ENCODE measurements around the gene CEP170B.
"Not testable (repeated sequence)": the region's sequence is repeated elsewhere in the genome, so short reads cannot be mapped to it uniquely, and the experiment has no call there.

Gene CEP170B

DNA sequence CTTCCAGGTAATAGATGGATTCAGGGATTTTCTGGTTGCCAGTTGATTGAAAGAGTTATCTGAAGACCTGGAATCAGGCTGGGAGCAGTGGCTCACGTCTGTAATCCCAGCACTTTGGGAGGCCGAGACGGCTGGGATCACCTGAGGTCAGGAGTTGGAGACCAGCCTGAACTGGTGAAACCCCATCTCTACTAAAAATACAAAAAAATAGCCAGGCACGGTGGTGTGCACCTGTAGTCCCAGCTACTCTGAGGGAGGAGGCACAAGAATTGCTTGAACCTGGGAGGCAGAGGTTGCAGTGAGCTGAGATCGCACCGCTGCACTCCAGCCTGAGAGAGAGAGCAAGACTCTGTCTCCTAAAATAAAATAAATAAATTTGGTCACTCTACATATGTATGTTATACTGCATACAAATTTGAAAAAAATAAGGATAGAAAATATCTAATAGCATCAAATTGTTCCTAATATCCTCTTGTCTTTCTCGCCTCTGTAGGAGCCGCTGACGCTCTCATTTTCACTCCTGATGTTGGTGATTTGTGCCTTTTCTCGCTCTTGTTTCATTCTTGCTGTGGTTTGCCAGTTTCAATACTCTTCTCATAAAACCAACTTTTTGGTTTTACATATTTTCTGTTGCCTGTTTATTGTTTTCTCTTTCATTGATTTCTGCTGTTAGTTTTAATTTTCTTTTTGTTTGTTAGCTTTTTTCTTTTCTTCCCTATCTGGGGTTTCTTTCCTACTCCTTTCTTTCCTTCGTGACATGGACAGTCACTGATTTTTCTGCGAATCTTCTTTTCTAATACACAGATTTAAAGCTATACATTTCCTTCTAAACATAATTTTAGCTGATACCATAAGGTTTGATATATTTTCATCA lies 35.8 kb downstream of the CEP170B start:
- no peak overlapping the region for H3K27ac ChIP-seq (ENCODE audit: low read length)
- peaks cover 0 to under 1% of the 10 kb centered on the region in 2 donors for H3K4me1 ChIP-seq (ENCODE audit: control insufficient read depth in 1 of 2, insufficient read depth in 2 of 2, low read length in 2 of 2)
- H3K27me3 ChIP-seq (ENCODE audit: low read depth, low read length): no peaks in the 10 kb centered on the region
- H3K9me3 ChIP-seq (ENCODE audit: control insufficient read depth in 1 of 2, low read length in 2 of 2): no peaks in the 10 kb centered on the region
- H3K4me3 ChIP-seq (ENCODE audit: low read depth in 1 of 2, low read length in 2 of 2): no peak overlapping the region
- H3K36me3 ChIP-seq (ENCODE audit: control insufficient read depth in 1 of 2, insufficient read depth in 2 of 2, low read length in 2 of 2): no peaks in the 10 kb centered on the region

DNA sequence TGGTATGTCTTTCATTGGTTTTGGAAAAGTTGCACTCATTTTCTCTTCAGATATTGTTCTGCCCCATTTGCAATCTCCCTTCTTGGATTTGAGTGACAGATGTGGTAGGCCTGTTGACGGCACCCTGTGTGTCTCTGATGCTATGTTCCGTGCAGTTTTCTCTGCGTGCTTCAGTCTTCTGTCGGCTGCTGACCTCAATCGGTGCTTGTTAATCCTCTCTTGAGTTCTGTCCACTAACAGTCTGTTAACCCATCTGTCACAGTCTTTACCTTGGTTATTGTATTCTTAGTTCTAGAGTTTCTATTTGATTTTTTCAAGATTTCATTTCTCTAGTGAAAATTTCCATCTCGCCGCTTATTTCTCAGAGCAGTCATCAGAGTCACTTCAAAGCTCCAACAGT lies 38.9 kb downstream of the CEP170B start:
- Histone ChIP-seq H3K27ac (ENCODE audit: low read length) (no peak overlapping the region), H3K4me3 (ENCODE audit: low read depth in 1 of 2, low read length in 2 of 2) (no peak overlapping the region), H3K27me3 (ENCODE audit: low read depth, low read length) (no peaks in the 10 kb centered on the region), H3K4me1 (ENCODE audit: control insufficient read depth in 1 of 2, insufficient read depth in 2 of 2, low read length in 2 of 2) (no peaks in the 10 kb centered on the region), H3K36me3 (ENCODE audit: control insufficient read depth in 1 of 2, insufficient read depth in 2 of 2, low read length in 2 of 2) (no peaks in the 10 kb centered on the region), H3K9me3 (ENCODE audit: control insufficient read depth in 1 of 2, low read length in 2 of 2) (no peaks in the 10 kb centered on the region)

DNA sequence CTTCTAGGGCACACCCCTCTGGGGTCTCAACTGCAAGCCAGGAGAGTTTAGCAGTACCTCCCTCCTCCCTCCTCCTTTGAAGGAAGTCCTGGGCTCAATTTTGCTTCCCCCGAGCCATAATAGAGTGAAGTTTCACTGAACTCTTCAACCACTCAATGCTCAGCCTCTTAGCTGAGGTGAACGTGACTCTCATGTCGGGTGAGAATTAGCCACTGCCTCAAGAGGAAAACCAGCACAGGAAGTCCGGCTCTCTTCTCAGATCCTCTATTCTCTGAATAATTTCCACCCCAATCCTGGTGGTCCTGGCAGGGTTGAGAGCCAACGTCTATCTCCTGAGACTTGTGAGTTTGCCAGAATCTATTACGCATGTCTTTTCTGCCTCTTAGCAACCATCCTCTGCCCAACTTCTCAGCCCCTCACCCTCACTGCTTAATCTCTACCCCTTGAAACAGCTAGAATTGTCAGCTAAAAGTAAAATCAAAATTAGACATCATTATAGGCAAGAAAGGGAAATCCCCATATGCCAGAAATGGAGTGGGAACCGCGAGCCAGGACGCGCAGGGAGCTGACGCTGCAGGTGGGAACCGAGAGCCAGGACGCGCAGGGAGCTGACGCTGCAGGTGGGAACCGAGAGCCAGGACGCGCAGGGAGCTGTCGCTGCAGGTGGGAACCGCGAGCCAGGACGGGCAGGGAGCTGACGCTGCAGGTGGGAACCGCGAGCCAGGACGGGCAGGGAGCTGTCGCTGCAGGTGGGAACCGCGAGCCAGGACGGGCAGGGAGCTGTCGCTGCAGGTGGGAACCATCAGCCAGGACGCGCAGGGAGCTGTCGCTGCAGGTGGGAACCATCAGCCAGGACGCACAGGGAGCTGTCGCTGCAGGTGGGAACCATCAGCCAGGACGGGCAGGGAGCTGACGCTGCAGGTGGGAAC lies 39.8 kb downstream of the CEP170B start:
- not testable (repeated sequence) for H3K9me3 ChIP-seq (ENCODE audit: control insufficient read depth in 1 of 2, low read length in 2 of 2); H3K4me3 ChIP-seq (ENCODE audit: low read depth in 1 of 2, low read length in 2 of 2); H3K36me3 ChIP-seq (ENCODE audit: control insufficient read depth in 1 of 2, insufficient read depth in 2 of 2, low read length in 2 of 2); H3K4me1 ChIP-seq (ENCODE audit: control insufficient read depth in 1 of 2, insufficient read depth in 2 of 2, low read length in 2 of 2); H3K27me3 ChIP-seq (ENCODE audit: low read depth, low read length); H3K27ac ChIP-seq (ENCODE audit: low read length)

DNA sequence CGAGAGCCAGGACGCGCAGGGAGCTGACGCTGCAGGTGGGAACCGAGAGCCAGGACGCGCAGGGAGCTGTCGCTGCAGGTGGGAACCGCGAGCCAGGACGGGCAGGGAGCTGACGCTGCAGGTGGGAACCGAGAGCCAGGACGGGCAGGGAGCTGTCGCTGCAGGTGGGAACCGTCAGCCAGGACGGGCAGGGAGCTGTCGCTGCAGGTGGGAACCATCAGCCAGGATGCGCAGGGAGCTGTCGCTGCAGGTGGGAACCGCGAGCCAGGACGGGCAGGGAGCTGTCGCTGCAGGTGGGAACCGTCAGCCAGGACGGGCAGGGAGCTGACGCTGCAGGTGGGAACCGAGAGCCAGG lies 40.5 kb downstream of the CEP170B start:
- not testable (repeated sequence) for H3K27ac ChIP-seq (ENCODE audit: low read length); H3K9me3 ChIP-seq (ENCODE audit: control insufficient read depth in 1 of 2, low read length in 2 of 2); H3K27me3 ChIP-seq (ENCODE audit: low read depth, low read length); H3K4me3 ChIP-seq (ENCODE audit: low read depth in 1 of 2, low read length in 2 of 2); H3K4me1 ChIP-seq (ENCODE audit: control insufficient read depth in 1 of 2, insufficient read depth in 2 of 2, low read length in 2 of 2); H3K36me3 ChIP-seq (ENCODE audit: control insufficient read depth in 1 of 2, insufficient read depth in 2 of 2, low read length in 2 of 2)

DNA sequence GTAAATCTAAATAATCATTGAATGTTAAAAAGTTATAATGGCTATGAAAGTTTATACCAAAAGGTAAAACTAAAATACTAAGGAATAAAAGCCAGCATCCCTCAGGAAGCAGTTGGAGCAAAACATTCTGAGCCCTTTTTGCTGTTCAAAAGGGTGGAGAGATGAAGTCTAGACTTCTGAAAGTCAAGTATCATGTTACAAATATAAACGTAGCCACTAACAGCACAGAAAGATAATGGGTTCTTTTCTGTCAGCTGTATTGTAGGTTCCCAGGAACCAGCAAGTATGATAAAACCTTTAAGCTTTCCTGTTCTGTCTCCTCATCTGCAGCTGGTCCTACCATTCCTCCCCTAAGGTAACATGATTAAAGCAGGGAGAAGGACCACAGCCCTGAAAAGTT lies 43.2 kb downstream of the CEP170B start:
- Histone ChIP-seq H3K36me3 (ENCODE audit: control insufficient read depth in 1 of 2, insufficient read depth in 2 of 2, low read length in 2 of 2) (no peaks in the 10 kb centered on the region), H3K4me1 (ENCODE audit: control insufficient read depth in 1 of 2, insufficient read depth in 2 of 2, low read length in 2 of 2) (no peaks in the 10 kb centered on the region), H3K27ac (ENCODE audit: low read length) (no peak overlapping the region), H3K9me3 (ENCODE audit: control insufficient read depth in 1 of 2, low read length in 2 of 2) (peaks cover 0 to 8% of the 10 kb centered on the region in 2 donors), H3K4me3 (ENCODE audit: low read depth in 1 of 2, low read length in 2 of 2) (no peak overlapping the region), H3K27me3 (ENCODE audit: low read depth, low read length) (no peaks in the 10 kb centered on the region)

DNA sequence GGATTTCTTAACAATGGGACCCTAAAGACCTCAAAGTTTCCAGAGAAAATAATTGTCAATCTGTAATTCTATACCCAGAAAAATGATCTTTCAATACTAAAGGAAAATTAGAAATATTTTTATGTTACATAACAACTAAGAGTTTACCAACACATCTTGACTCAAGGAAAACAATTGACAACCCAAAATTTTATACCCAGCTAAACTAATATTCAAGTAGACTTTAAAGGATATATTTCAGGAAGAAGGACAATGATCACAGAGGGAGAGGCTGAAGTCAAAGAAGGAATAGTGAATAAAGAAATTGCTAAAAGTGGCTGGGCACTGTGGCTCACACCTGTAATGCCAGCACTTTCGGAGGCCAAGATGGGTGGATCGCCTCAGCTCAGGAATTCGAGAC lies 47.0 kb downstream of the CEP170B start:
- Histone ChIP-seq H3K4me3 (ENCODE audit: low read depth in 1 of 2, low read length in 2 of 2) (no peak overlapping the region), H3K36me3 (ENCODE audit: control insufficient read depth in 1 of 2, insufficient read depth in 2 of 2, low read length in 2 of 2) (no peaks in the 10 kb centered on the region), H3K9me3 (ENCODE audit: control insufficient read depth in 1 of 2, low read length in 2 of 2) (peaks cover 0 to 8% of the 10 kb centered on the region in 2 donors), H3K27me3 (ENCODE audit: low read depth, low read length) (no peaks in the 10 kb centered on the region), H3K27ac (ENCODE audit: low read length) (no peak overlapping the region), H3K4me1 (ENCODE audit: control insufficient read depth in 1 of 2, insufficient read depth in 2 of 2, low read length in 2 of 2) (no peaks in the 10 kb centered on the region)

DNA sequence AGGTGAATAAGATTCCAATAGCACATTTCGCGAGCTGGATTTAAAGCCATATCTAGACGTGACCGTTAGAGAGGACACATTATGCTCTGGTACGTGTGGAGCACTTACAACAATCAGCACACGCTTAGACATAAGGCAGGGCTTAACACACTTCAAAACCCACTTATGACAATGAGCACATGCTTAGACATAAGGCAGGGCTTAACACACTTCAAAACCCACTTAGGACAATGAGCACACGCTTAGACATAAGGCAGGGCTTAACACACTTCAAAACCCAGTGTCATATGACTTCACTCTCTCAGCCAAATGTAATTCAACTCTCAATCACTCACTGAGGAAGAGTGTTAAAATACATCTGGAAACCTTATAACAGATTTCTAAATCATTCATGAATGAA lies 48.4 kb downstream of the CEP170B start:
- Histone ChIP-seq H3K9me3 (ENCODE audit: control insufficient read depth in 1 of 2, low read length in 2 of 2) (peaks cover 0 to 8% of the 10 kb centered on the region in 2 donors), H3K4me1 (ENCODE audit: control insufficient read depth in 1 of 2, insufficient read depth in 2 of 2, low read length in 2 of 2) (no peaks in the 10 kb centered on the region), H3K4me3 (ENCODE audit: low read depth in 1 of 2, low read length in 2 of 2) (no peak overlapping the region), H3K36me3 (ENCODE audit: control insufficient read depth in 1 of 2, insufficient read depth in 2 of 2, low read length in 2 of 2) (no peaks in the 10 kb centered on the region), H3K27me3 (ENCODE audit: low read depth, low read length) (no peaks in the 10 kb centered on the region), H3K27ac (ENCODE audit: low read length) (no peak overlapping the region)

DNA sequence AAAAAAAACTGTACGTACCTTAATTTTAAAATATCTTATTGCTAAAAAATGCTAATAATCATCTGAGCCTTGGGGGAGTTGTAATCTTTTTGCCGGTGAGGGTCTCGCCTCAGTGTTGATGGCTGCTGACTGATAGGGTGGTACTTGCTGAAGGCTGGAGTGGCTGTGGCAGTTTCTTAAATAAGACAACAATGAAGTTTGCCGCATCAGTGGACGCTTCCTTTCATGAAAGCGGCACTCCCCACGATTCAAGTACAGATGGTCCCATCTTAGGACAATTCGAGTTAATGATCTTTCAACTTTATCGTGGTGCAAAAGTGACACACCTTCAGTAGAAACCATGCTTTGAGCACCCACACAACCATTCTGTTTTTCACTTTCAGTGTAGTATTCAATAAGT lies 52.0 kb downstream of the CEP170B start:
- Histone ChIP-seq H3K4me1 (ENCODE audit: control insufficient read depth in 1 of 2, insufficient read depth in 2 of 2, low read length in 2 of 2) (no peaks in the 10 kb centered on the region), H3K4me3 (ENCODE audit: low read depth in 1 of 2, low read length in 2 of 2) (no peak overlapping the region), H3K9me3 (ENCODE audit: control insufficient read depth in 1 of 2, low read length in 2 of 2) (peaks cover 0 to 3% of the 10 kb centered on the region in 2 donors), H3K36me3 (ENCODE audit: control insufficient read depth in 1 of 2, insufficient read depth in 2 of 2, low read length in 2 of 2) (no peaks in the 10 kb centered on the region), H3K27me3 (ENCODE audit: low read depth, low read length) (no peaks in the 10 kb centered on the region), H3K27ac (ENCODE audit: low read length) (no peak overlapping the region)

DNA sequence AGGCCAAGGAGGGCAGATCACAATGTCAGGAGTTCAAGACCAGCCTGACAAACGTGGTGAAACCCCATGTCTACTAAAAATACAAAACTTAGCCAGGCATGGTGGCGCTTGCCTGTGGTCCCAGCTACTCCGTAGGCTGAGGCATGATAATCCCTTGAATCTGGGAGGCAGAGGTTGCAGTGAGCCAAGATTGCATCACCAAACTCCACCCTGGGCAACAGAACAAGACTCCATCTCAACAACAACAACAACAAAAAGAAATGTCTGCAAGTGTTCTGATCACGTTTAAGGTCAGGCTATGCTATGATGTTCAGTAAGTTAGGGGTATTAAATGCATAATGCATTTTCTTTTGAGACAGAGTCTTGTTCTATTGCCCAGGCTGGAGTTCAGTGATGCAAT lies 52.9 kb downstream of the CEP170B start:
- Histone ChIP-seq H3K4me3 (ENCODE audit: low read depth in 1 of 2, low read length in 2 of 2) (no peak overlapping the region), H3K27me3 (ENCODE audit: low read depth, low read length) (no peaks in the 10 kb centered on the region), H3K27ac (ENCODE audit: low read length) (no peak overlapping the region)

DNA sequence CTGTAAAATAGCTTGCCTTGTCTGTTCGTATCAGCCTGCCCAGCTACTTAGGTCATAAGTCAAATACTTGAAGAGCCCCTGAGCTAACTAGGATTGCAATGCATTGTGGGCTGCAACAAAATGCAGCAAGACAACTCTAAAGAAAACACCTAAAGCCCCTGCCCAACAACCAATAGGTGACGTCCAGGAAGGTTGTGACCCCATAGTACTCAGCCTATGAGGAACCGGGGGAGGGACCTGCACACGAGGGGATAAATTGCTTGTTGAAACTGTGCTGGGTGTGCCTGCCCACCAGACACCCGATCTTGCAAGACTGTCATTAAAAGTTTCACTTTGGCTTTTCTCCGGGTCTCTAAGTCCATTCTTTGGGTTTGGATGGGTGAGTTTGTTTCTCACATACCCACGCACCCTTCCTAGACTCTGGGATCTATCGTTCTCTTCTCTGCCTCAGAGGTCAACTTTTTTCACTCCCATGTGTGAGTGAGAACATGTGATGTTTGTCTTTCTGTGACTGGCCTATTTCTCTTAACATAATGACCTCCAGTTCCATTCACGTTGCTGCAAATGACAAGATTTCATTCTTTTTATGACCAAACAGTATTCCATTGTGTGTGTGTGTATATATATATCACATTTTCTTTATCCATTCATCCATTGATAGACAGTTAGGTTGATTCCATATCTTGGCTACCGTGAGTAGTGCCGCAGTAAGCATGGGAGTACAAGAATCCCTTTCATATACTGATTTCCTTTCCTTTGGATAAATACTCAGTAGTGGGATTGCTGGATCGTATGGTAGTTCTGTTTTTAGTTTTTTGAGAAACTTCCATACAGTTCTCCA lies 54.3 kb downstream of the CEP170B start:
- not testable (repeated sequence) for H3K4me3 ChIP-seq (ENCODE audit: low read depth in 1 of 2, low read length in 2 of 2); H3K27ac ChIP-seq (ENCODE audit: low read length); H3K36me3 ChIP-seq (ENCODE audit: control insufficient read depth in 1 of 2, insufficient read depth in 2 of 2, low read length in 2 of 2); H3K4me1 ChIP-seq (ENCODE audit: control insufficient read depth in 1 of 2, insufficient read depth in 2 of 2, low read length in 2 of 2); H3K9me3 ChIP-seq (ENCODE audit: control insufficient read depth in 1 of 2, low read length in 2 of 2); H3K27me3 ChIP-seq (ENCODE audit: low read depth, low read length)

More for the DNA sequence above, 52.9 kb downstream of the CEP170B start:
- Histone ChIP-seq H3K9me3 (ENCODE audit: control insufficient read depth in 1 of 2, low read length in 2 of 2) (no peaks in the 10 kb centered on the region), H3K4me1 (ENCODE audit: control insufficient read depth in 1 of 2, insufficient read depth in 2 of 2, low read length in 2 of 2) (no peaks in the 10 kb centered on the region), H3K36me3 (ENCODE audit: control insufficient read depth in 1 of 2, insufficient read depth in 2 of 2, low read length in 2 of 2) (no peaks in the 10 kb centered on the region)

DNA sequence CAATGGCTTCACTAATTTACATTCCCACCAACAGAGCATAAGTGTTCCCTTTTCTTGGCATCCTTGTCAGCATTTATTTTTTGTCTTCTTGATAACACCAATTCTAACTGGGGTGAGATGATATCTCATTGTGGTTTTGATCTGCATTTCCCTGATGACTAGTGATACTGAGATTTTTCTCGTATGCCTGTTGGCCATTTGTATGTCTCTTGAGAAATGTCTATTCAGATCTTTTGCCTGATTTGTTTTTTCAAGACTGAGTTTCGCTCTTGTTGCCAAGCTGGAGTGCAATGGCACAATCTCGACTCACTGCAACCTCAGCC lies 54.9 kb downstream of the CEP170B start:
- no peaks in the 10 kb centered on the region for H3K36me3 ChIP-seq (ENCODE audit: control insufficient read depth in 1 of 2, insufficient read depth in 2 of 2, low read length in 2 of 2)
- peaks cover 0 to 5% of the 10 kb centered on the region in 2 donors for H3K9me3 ChIP-seq (ENCODE audit: control insufficient read depth in 1 of 2, low read length in 2 of 2)
- no peaks in the 10 kb centered on the region for H3K4me1 ChIP-seq (ENCODE audit: control insufficient read depth in 1 of 2, insufficient read depth in 2 of 2, low read length in 2 of 2)
- H3K27me3 ChIP-seq (ENCODE audit: low read depth, low read length): no peaks in the 10 kb centered on the region
- H3K27ac ChIP-seq (ENCODE audit: low read length): no peak overlapping the region
- no peak overlapping the region for H3K4me3 ChIP-seq (ENCODE audit: low read depth in 1 of 2, low read length in 2 of 2)
